Gastrocnemius medialis (tissue), 4 donors: Measurements from ENCODE around the gene MGAT5. TPM values are rescaled to one million over a fixed set of nuclear protein-coding genes. Genes with fewer than 3 reads are reported as not detected.

Experiments
- ATAC-seq, 2 donors: fragments of 150-250 bp; one replicate each; pipeline ENCODE4 v1.9.1; 2016
- DNase-seq, 2 donors: peaks; one replicate each; pipeline ENCODE4 v3.0.0-alpha.2; 2019
- H3K27ac ChIP-seq, 4 donors: fragments of 200-600 bp; sonication (generic); 1 replicate in 1 of 4; 2 replicates in 3 of 4; pipeline ENCODE4 v1.5.1; 2016 to 2018; ENCODE audit warnings: mild to moderate bottlenecking in 2 of 4, moderate library complexity in 1 of 4
- H3K27me3 ChIP-seq, 3 donors: fragments of 200-600 bp; sonication (generic) in 2 of 3; 1 replicate in 1 of 3; 2 replicates in 2 of 3; pipeline versions ENCODE4 v1.5.1 to v1.6.0; 2016 to 2019; ENCODE audit warnings: mild to moderate bottlenecking in 1 of 3, moderate library complexity in 1 of 3
- H3K36me3 ChIP-seq, 2 donors: fragments of 200-600 bp; sonication (generic) in 1 of 2; one replicate each; pipeline ENCODE4 v1.5.1; 2017 to 2018
- H3K4me1 ChIP-seq, 2 donors: fragments of 200-600 bp; sonication (generic) in 1 of 2; one replicate each; pipeline ENCODE4 v1.5.1; 2016 to 2017; ENCODE audit warnings: mild to moderate bottlenecking in 2 of 2
- H3K4me3 ChIP-seq, 4 donors: fragments of 200-600 bp; sonication (generic) in 3 of 4; 1 replicate in 1 of 4; 2 replicates in 3 of 4; pipeline ENCODE4 v1.5.1; 2016 to 2019; ENCODE audit warnings: mild to moderate bottlenecking in 2 of 4
- H3K9me3 ChIP-seq, 3 donors: fragments of 200-600 bp; sonication (generic) in 2 of 3; 1 replicate in 1 of 3; 2 replicates in 2 of 3; pipeline ENCODE4 v1.5.1; 2016 to 2019
- CTCF ChIP-seq, 5 experiments: fragments of 450-650 bp in 3 of 5; fragments of 200-600 bp in 2 of 5; sonication (generic) in 2 of 5; IDR thresholded peaks in 4 of 5; conservative IDR thresholded peaks in 1 of 5; 1 replicate in 4 of 5; 2 replicates in 1 of 5; pipeline ENCODE4 v1.5.1; 2016 to 2019; ENCODE audit warnings: antibody characterized with exemption in 5 of 5, mild to moderate bottlenecking in 3 of 5, moderate library complexity in 3 of 5
- POLR2A ChIP-seq, 2 donors: fragments of 450-650 bp; IDR thresholded peaks; one replicate each; pipeline ENCODE4 v1.6.1; 2017; ENCODE audit warnings: antibody characterized with exemption in 2 of 2, mild to moderate bottlenecking in 2 of 2, moderate library complexity in 2 of 2
- in situ Hi-C, 4 donors: fragments of 200-750 bp; cut with MboI; loops; one replicate each; pipeline versions ENCODE4 v1.15.0 to v1.8.0; 2017; ENCODE audit warnings: low sequenced_read_pairs in 4 of 4
- intact Hi-C: fragments of 100-400 bp; cut with DNase I; formaldehyde crosslinking; loops from one replicate; pipeline ENCODE4 v1.15.1; 2023; ENCODE audit warnings: low total_unique reads
- total RNA-seq, 4 donors: library from RNA; depleted of rRNA; stranded (reverse); fragments of >200 nt; gene quantifications; one replicate each; pipeline versions ENCODE4 v1.1.0 to v1.2.3, GENCODE V29; 2016

MGAT5 gene
- total RNA-seq, 4 donors from 2014 or later, result 3.0 to 4.9 (median 3.3) TPM

GRCh38 chr2:134240061-134240460 is 13.8 kb upstream of the MGAT5 start:
- Histone ChIP-seq H3K9me3 (no peaks in the 10 kb centered on the region), H3K27me3 (no peaks in the 10 kb centered on the region), H3K27ac (no peak overlapping the region), H3K4me3 (no peak overlapping the region), H3K36me3 (no peaks in the 10 kb centered on the region), H3K4me1 (no peaks in the 10 kb centered on the region)
- intact Hi-C loops (no loop called here), in situ Hi-C loops (loop anchor here in 2 of 4 donors (5.0 to 25.0 kb wide), 3 partner anchors 123 to 353 kb away; no protein-coding TSS in a partner anchor)
- no peak for TF ChIP-seq POLR2A (IDR thresholded peaks at IDR 0.05)
- DNase-seq (no peak), ATAC-seq (no peak)

DNA sequence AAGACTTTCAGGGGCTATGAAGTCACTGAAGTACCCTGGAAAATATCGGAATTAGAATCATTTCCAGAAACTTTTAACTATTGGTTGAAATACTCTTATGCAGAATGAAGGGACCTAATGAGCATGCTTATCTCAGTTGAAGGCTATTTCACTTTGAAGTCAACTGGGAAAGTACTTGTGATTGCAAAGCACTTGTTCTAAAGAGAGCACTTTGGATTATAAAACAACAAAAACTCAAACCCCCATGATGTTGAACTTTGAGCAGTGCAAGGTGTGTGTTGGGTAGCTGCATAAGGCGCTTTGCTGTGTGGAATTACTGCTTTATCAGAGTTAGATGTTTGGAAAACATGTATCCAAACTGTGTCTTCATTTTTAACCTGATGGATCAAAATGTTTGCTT is 12.0 kb upstream of the MGAT5 start:
- Histone ChIP-seq H3K4me3 (no peak overlapping the region), H3K27ac (no peak overlapping the region), H3K4me1 (peaks cover 2 to 6% of the 10 kb centered on the region in 2 donors), H3K36me3 (no peaks in the 10 kb centered on the region), H3K9me3 (no peaks in the 10 kb centered on the region), H3K27me3 (no peaks in the 10 kb centered on the region)
- in situ Hi-C loops (loop anchor here in 2 of 4 donors (5.0 to 25.0 kb wide), 3 partner anchors 125 to 355 kb away; no protein-coding TSS in a partner anchor), intact Hi-C loops (no loop called here)
- DNase-seq, result no peak
- no peak for ATAC-seq
- TF ChIP-seq POLR2A (IDR thresholded peaks at IDR 0.05), result no peak
- TF ChIP-seq CTCF (IDR thresholded peaks at IDR 0.05 in 4 of 5, conservative IDR thresholded peaks at IDR 0.05 in 1 of 5), result no peak

DNA sequence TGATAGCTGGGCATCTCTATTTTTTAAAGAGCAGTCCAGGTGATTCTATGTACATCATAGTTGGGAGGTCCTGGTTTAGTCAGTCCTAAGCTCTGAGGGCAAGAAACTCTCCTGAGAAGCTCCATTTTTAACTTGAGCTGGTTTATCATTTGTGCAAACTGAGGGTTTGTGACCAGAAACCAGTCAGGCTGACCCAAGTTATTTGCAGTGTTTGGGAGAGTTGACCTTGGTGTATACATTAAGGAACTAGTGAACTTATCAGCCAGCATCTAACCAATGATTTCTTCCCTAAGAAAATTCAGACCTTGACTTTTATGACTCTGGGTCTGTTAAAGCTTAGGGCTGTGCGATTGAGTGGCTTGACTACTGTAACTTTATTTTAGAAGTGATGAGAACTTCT is 10.6 kb upstream of the MGAT5 start:
- Histone ChIP-seq H3K9me3 (no peaks in the 10 kb centered on the region), H3K4me3 (no peak overlapping the region), H3K27ac (no peak overlapping the region), H3K27me3 (no peaks in the 10 kb centered on the region), H3K4me1 (peaks cover 2 to 6% of the 10 kb centered on the region in 2 donors), H3K36me3 (no peaks in the 10 kb centered on the region)
- in situ Hi-C loops, result loop anchor here in 2 of 4 donors (5.0 to 25.0 kb wide), 3 partner anchors 126 to 356 kb away; no protein-coding TSS in a partner anchor
- intact Hi-C loops, result no loop called here
- TF ChIP-seq POLR2A (IDR thresholded peaks at IDR 0.05) (no peak), CTCF (IDR thresholded peaks at IDR 0.05 in 4 of 5, conservative IDR thresholded peaks at IDR 0.05 in 1 of 5) (no peak)
- ATAC-seq, result no peak
- no peak for DNase-seq

GRCh38 chr2:134244086-134244485 is 9.8 kb upstream of the MGAT5 start:
- intact Hi-C loops (loop anchor here (2.0 kb wide), 1 partner anchor 169 kb away; no protein-coding TSS in a partner anchor), in situ Hi-C loops (loop anchor here in 2 of 4 donors (5.0 to 25.0 kb wide), 3 partner anchors 127 to 357 kb away; no protein-coding TSS in a partner anchor)
- ATAC-seq, result no peak
- Histone ChIP-seq H3K9me3 (no peaks in the 10 kb centered on the region), H3K27me3 (no peaks in the 10 kb centered on the region), H3K4me3 (no peak overlapping the region), H3K4me1 (peaks cover 2 to 6% of the 10 kb centered on the region in 2 donors), H3K27ac (no peak overlapping the region), H3K36me3 (no peaks in the 10 kb centered on the region)
- TF ChIP-seq POLR2A (IDR thresholded peaks at IDR 0.05) (no peak), CTCF (IDR thresholded peaks at IDR 0.05 in 4 of 5, conservative IDR thresholded peaks at IDR 0.05 in 1 of 5) (no peak)
- no peak for DNase-seq

- no peak overlapping the region for H3K4me3 ChIP-seq
- H3K9me3 ChIP-seq, result no peaks in the 10 kb centered on the region
- no peak for DNase-seq
- peaks cover 2 to 6% of the 10 kb centered on the region in 2 donors for H3K4me1 ChIP-seq
- no peaks in the 10 kb centered on the region for H3K36me3 ChIP-seq
- intact Hi-C loops, result loop anchor here (2.0 kb wide), 1 partner anchor 168 kb away; no protein-coding TSS in a partner anchor
- TF ChIP-seq CTCF (IDR thresholded peaks at IDR 0.05 in 4 of 5, conservative IDR thresholded peaks at IDR 0.05 in 1 of 5) (no peak), POLR2A (IDR thresholded peaks at IDR 0.05) (no peak)
- H3K27me3 ChIP-seq, result no peaks in the 10 kb centered on the region
- ATAC-seq, result no peak
- H3K27ac ChIP-seq, result no peak overlapping the region
- in situ Hi-C loops, result loop anchor here in 2 of 4 donors (5.0 to 25.0 kb wide), 3 partner anchors 127 to 357 kb away; no protein-coding TSS in a partner anchor
Observed at GRCh38 chr2:134244587-134244986, 9.3 kb upstream of the MGAT5 start.
